ENCODE measurements around the gene ELOVL5. TPM values are rescaled to one million over a fixed set of nuclear protein-coding genes. Genes with fewer than 3 reads are reported as not detected.

The ELOVL5 gene
- total and polyA plus RNA-seq, 4 donors, result 22.8 to 75.5 (median 46.0) TPM

- H3K27me3 ChIP-seq (ENCODE audit: control insufficient read depth in 1 of 2, insufficient read depth in 2 of 2, low read length in 1 of 2), result no peaks in the 10 kb centered on the region
- ATAC-seq (ENCODE audit: low FRiP score) (no peak), DNase-seq (no peak)
- no peak overlapping the region for H3K4me3 ChIP-seq (ENCODE audit: low read length in 2 of 2)
- no peak overlapping the region for H3K27ac ChIP-seq (ENCODE audit: low read depth in 1 of 2, low read length in 2 of 2)
- no peaks in the 10 kb centered on the region for H3K9me3 ChIP-seq (ENCODE audit: control insufficient read depth, low read length)
- intact Hi-C loops (cut with DNase I), result no loop called here
- no peaks in the 10 kb centered on the region for H3K36me3 ChIP-seq (ENCODE audit: control insufficient read depth in 1 of 2, insufficient read depth in 2 of 2, low read length in 1 of 2)
- WGBS, 2 donors, result 97% methylated on average over 37 of the region's 37 CpGs
- H3K4me1 ChIP-seq (ENCODE audit: control insufficient read depth in 1 of 2, insufficient read depth in 2 of 2, low read length in 2 of 2), result peaks cover 0 to under 1% of the 10 kb centered on the region in 2 donors
Measured at GRCh38 chr6:53363341-53364079, 14.8 kb upstream of the ELOVL5 start.

GRCh38 chr6:53361549-53362031 is 12.8 kb upstream of the ELOVL5 start:
- Histone ChIP-seq H3K4me3 (ENCODE audit: low read length in 2 of 2) (no peak overlapping the region), H3K4me1 (ENCODE audit: control insufficient read depth in 1 of 2, insufficient read depth in 2 of 2, low read length in 2 of 2) (no peaks in the 10 kb centered on the region), H3K27ac (ENCODE audit: low read depth in 1 of 2, low read length in 2 of 2) (no peak overlapping the region), H3K9me3 (ENCODE audit: control insufficient read depth, low read length) (no peaks in the 10 kb centered on the region), H3K36me3 (ENCODE audit: control insufficient read depth in 1 of 2, insufficient read depth in 2 of 2, low read length in 1 of 2) (no peaks in the 10 kb centered on the region), H3K27me3 (ENCODE audit: control insufficient read depth in 1 of 2, insufficient read depth in 2 of 2, low read length in 1 of 2) (no peaks in the 10 kb centered on the region)
- intact Hi-C loops (cut with DNase I), result no loop called here
- DNase-seq (no peak), ATAC-seq (ENCODE audit: low FRiP score) (no peak)
- 71 to 76% methylated on average over 4 of the region's 4 CpGs for WGBS, 2 donors

GRCh38 chr6:53360093-53360912 is 11.6 kb upstream of the ELOVL5 start:
- H3K27ac ChIP-seq (ENCODE audit: low read depth in 1 of 2, low read length in 2 of 2), result peak overlapping the region; percentile 9 to 42
- no peak for ATAC-seq (ENCODE audit: low FRiP score)

GRCh38 chr6:53359843-53360092 is 11.0 kb upstream of the ELOVL5 start:
- Histone ChIP-seq H3K36me3 (ENCODE audit: control insufficient read depth in 1 of 2, insufficient read depth in 2 of 2, low read length in 1 of 2) (no peaks in the 10 kb centered on the region), H3K9me3 (ENCODE audit: control insufficient read depth, low read length) (no peaks in the 10 kb centered on the region), H3K4me1 (ENCODE audit: control insufficient read depth in 1 of 2, insufficient read depth in 2 of 2, low read length in 2 of 2) (no peaks in the 10 kb centered on the region), H3K27ac (ENCODE audit: low read depth in 1 of 2, low read length in 2 of 2) (peak overlapping the region; percentile 6 to 33), H3K27me3 (ENCODE audit: control insufficient read depth in 1 of 2, insufficient read depth in 2 of 2, low read length in 1 of 2) (no peaks in the 10 kb centered on the region), H3K4me3 (ENCODE audit: low read length in 2 of 2) (peak overlapping the region; percentile 3 to 19)
- WGBS, 2 donors, result 1% methylated on average over 10 of the region's 10 CpGs
- no peak for DNase-seq
- intact Hi-C loops (cut with DNase I), result loop anchor here in 1 of 2 donors (1.0 kb wide), 1 partner anchor 10 kb away; no protein-coding TSS in a partner anchor
- ATAC-seq (ENCODE audit: low FRiP score), result no peak

More at GRCh38 chr6:53360093-53360912, 11.6 kb upstream of the ELOVL5 start:
- no peaks in the 10 kb centered on the region for H3K27me3 ChIP-seq (ENCODE audit: control insufficient read depth in 1 of 2, insufficient read depth in 2 of 2, low read length in 1 of 2)
- H3K36me3 ChIP-seq (ENCODE audit: control insufficient read depth in 1 of 2, insufficient read depth in 2 of 2, low read length in 1 of 2), result no peaks in the 10 kb centered on the region
- 42 to 46% methylated on average over 10 of the region's 10 CpGs for WGBS, 2 donors
- no peaks in the 10 kb centered on the region for H3K4me1 ChIP-seq (ENCODE audit: control insufficient read depth in 1 of 2, insufficient read depth in 2 of 2, low read length in 2 of 2)
- H3K9me3 ChIP-seq (ENCODE audit: control insufficient read depth, low read length), result no peaks in the 10 kb centered on the region
- intact Hi-C loops (cut with DNase I), result no loop called here
- no peak for DNase-seq
- peak overlapping the region; percentile 3 to 19 for H3K4me3 ChIP-seq (ENCODE audit: low read length in 2 of 2)

- no peaks in the 10 kb centered on the region for H3K36me3 ChIP-seq (ENCODE audit: control insufficient read depth in 1 of 2, insufficient read depth in 2 of 2, low read length in 1 of 2)
- no peaks in the 10 kb centered on the region for H3K9me3 ChIP-seq (ENCODE audit: control insufficient read depth, low read length)
- ATAC-seq (ENCODE audit: low FRiP score) (peak; percentile 99), DNase-seq (peak; percentile 97 to 98)
- H3K4me3 ChIP-seq (ENCODE audit: low read length in 2 of 2), result peak overlapping the region; percentile 24 to 50
- no peaks in the 10 kb centered on the region for H3K4me1 ChIP-seq (ENCODE audit: control insufficient read depth in 1 of 2, insufficient read depth in 2 of 2, low read length in 2 of 2)
- intact Hi-C loops (cut with DNase I), result loop anchor here in 1 of 2 donors (1.0 kb wide), 1 partner anchor 10 kb away; no protein-coding TSS in a partner anchor
- H3K27ac ChIP-seq (ENCODE audit: low read depth in 1 of 2, low read length in 2 of 2), result peak overlapping the region; percentile 47 to 71
- H3K27me3 ChIP-seq (ENCODE audit: control insufficient read depth in 1 of 2, insufficient read depth in 2 of 2, low read length in 1 of 2), result no peaks in the 10 kb centered on the region
- WGBS, 2 donors, result 0 to 1% methylated on average over 70 to 73 of the region's 73 CpGs
Measured at GRCh38 chr6:53359095-53359842, 10.5 kb upstream of the ELOVL5 start.

- H3K36me3 ChIP-seq (ENCODE audit: control insufficient read depth in 1 of 2, insufficient read depth in 2 of 2, low read length in 1 of 2), result no peaks in the 10 kb centered on the region
- H3K9me3 ChIP-seq (ENCODE audit: control insufficient read depth, low read length), result no peaks in the 10 kb centered on the region
- DNase-seq (no peak), ATAC-seq (ENCODE audit: low FRiP score) (peak; percentile 0)
- WGBS, 2 donors, result 19 to 25% methylated on average over 17 of the region's 17 CpGs
- H3K27ac ChIP-seq (ENCODE audit: low read depth in 1 of 2, low read length in 2 of 2), result peak overlapping the region; percentile 47 to 71
- H3K4me1 ChIP-seq (ENCODE audit: control insufficient read depth in 1 of 2, insufficient read depth in 2 of 2, low read length in 2 of 2), result no peaks in the 10 kb centered on the region
- intact Hi-C loops (cut with DNase I), result loop anchor here in 1 of 2 donors (1.0 kb wide), 1 partner anchor 9 kb away; no protein-coding TSS in a partner anchor
- peak overlapping the region; percentile 24 to 50 for H3K4me3 ChIP-seq (ENCODE audit: low read length in 2 of 2)
- H3K27me3 ChIP-seq (ENCODE audit: control insufficient read depth in 1 of 2, insufficient read depth in 2 of 2, low read length in 1 of 2), result no peaks in the 10 kb centered on the region
Measured at GRCh38 chr6:53358440-53359094, 9.8 kb upstream of the ELOVL5 start.

GRCh38 chr6:53357576-53358360 is 9.0 kb upstream of the ELOVL5 start:
- 91 to 92% methylated on average over 7 of the region's 7 CpGs for WGBS, 2 donors
- no peak for ATAC-seq (ENCODE audit: low FRiP score)
- Histone ChIP-seq H3K4me1 (ENCODE audit: control insufficient read depth in 1 of 2, insufficient read depth in 2 of 2, low read length in 2 of 2) (no peaks in the 10 kb centered on the region), H3K36me3 (ENCODE audit: control insufficient read depth in 1 of 2, insufficient read depth in 2 of 2, low read length in 1 of 2) (no peaks in the 10 kb centered on the region), H3K27me3 (ENCODE audit: control insufficient read depth in 1 of 2, insufficient read depth in 2 of 2, low read length in 1 of 2) (no peaks in the 10 kb centered on the region), H3K4me3 (ENCODE audit: low read length in 2 of 2) (no peak overlapping the region), H3K9me3 (ENCODE audit: control insufficient read depth, low read length) (no peaks in the 10 kb centered on the region), H3K27ac (ENCODE audit: low read depth in 1 of 2, low read length in 2 of 2) (no peak overlapping the region)
- intact Hi-C loops (cut with DNase I), result no loop called here
- no peak for DNase-seq

Data from aorta (tissue), 5 donors.